Left renal pelvis (tissue), 4 donors: ENCODE data around the gene NLGN1. TPM values are rescaled to one million over a fixed set of nuclear protein-coding genes. Genes with fewer than 3 reads are reported as not detected.

ENCODE experiments used
- DNase-seq, 4 donors: peaks; one replicate each; pipeline ENCODE4 v3.0.0-alpha.2; 2013; ENCODE audit warnings: low read depth in 4 of 4, low spot score in 3 of 4
- polyA plus RNA-seq, 4 donors: library from polyadenylated mRNA; unstranded; fragments of 120-200 nt; gene quantifications; one replicate each; pipeline ENCODE4 v1.2.1, GENCODE V29; 2013; ENCODE audit not compliant: insufficient read length in 4 of 4

The NLGN1 gene
- polyA plus RNA-seq, 4 donors, result 1.4 to 5.3 (median 3.7) TPM

- DNase-seq, result no peak
Measured at GRCh38 chr3:173703771-173704170, 306.2 kb downstream of the NLGN1 start.

- DNase-seq, result no peak
Measured at GRCh38 chr3:173706630-173707029, 309.1 kb downstream of the NLGN1 start.

- DNase-seq, result no peak
Measured at GRCh38 chr3:173708191-173708590, 310.6 kb downstream of the NLGN1 start.

GRCh38 chr3:173709026-173709425, 311.5 kb downstream of the NLGN1 start:
- DNase-seq, result no peak

DNA sequence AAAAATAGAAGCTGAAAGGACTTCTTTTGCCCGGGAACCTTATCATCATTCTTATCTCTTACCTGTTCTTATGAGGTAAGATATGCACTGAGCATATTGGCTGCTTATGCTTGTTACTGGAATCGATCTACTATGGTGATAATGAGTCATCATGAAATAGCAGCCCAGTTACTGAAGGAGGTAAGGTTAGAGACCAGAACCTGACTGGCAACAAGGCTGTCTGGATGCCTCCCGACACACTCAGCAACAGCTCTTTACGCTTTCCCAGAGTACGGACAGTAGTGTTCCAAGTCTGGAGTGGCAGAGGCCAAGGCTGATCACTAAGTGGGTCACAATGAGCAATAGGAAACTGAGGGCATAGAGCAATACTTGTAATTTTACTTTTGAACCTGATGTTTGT, 314.1 kb downstream of the NLGN1 start:
- DNase-seq, result no peak

- DNase-seq, result no peak
Measured at GRCh38 chr3:173719585-173719984, 322.0 kb downstream of the NLGN1 start.

- no peak for DNase-seq
Measured at GRCh38 chr3:173725507-173725906, 328.0 kb downstream of the NLGN1 start.

DNA sequence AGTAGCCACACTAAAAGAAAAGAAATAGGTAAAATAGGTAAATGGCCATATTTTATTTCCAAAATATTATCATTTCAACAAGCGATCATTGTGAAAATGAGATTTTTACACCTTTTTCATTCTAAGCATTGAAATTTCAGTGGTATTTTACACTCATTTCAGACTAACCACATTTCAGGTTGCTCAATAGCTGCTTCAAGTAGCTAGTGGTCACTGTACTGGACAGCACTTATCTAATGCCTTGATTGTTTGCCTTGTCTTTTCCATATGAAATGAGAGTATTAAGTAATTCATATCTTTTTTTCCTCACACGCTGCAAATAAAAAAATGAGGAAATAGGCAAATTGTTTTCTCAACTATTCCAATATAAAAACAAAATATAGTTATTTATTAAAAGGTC, 332.8 kb downstream of the NLGN1 start:
- DNase-seq, result no peak

GRCh38 chr3:173732237-173732636, 334.7 kb downstream of the NLGN1 start:
- DNase-seq, result no peak

DNA sequence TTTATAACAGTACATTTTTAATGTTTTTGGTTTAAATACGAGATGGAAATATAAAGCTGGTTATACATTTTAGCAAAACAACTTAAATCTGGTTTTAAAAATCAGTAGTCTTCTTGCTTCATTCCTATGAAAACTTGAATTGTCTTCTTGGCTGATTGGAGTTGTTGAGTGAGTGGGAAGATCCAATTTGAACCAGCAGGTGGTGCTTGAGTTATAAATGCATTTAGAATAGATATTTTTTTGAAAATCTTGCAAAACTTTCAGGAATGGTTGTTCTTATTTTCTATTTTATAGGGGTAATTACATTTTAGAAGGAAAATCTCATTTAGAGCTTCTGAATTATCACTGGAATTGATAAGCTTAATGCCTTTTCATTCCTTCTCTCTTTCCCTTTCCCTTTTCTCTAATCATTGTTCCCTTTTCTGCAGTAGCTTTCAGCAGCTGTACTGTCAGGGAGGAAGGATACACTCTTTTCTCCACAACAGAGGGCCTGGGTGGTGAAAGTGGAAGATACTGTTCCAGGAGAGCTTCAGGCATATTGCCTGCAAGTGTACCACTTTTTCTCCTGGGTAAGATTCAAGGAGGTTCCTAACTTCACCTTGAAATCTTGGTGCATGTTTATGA, 335.6 kb downstream of the NLGN1 start:
- DNase-seq, result peak in 1 of 4 donors; percentile 24

DNA sequence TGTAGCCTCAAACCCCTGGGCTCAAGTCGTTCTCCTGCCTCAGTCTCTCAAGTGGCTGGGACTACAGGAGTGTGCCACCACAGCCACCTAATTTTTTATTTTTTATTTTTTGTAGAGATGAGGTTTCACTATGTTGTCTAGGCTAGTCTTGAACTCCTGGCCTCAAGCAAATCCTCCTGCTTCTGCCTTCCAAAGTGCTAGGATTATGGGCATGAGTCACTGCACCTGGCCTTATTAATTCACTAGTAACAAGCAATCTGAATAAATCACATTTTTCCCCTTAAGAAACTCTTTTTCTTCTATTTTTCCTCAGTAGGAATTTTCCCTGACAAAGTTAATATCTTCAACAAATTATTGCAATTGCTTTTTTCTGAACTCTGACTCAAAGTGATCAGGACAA, 336.9 kb downstream of the NLGN1 start:
- no peak for DNase-seq

DNA sequence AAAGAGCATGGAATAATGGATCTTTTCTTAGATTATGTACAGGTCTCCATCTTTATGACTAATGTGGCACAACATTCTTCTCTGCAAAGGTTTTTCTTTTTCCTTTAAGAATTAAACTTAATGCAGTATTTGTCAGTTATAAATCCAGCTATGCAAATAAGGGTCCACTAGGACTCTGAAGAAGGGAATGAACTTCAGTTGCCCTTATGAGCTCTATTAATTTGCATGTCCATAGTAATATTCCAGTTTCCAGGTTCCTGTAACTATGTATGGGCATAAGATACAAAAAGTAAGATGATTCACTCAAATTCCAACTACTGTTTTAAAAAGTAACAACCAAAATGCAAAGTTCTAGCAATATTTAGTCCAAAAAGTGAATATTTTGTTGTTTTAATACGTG, 337.4 kb downstream of the NLGN1 start:
- DNase-seq, result no peak

- no peak for DNase-seq
Measured at GRCh38 chr3:173735841-173736240, 338.3 kb downstream of the NLGN1 start.

GRCh38 chr3:173737167-173737808, 339.7 kb downstream of the NLGN1 start:
- no peak for DNase-seq

DNA sequence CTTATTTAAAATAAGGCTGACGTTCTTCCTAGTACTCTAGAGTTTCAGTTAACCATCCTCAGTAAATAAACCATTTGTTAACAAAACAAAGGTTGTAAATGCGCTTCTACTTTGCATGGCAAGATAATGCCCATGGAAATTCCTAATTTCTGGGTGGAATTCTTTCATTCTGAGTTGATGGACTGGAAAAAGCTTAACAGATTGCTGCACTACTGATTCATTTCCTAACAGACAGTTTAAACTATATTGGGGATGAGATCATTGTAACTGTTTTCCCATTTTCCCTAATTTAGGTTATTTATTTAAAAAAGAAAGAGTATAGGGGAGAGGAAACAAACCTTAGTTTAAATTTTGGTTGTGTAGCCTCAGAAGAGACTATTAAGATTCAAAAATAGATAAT, 342.2 kb downstream of the NLGN1 start:
- no peak for DNase-seq

- no peak for DNase-seq
Measured at GRCh38 chr3:173742491-173742890, 344.9 kb downstream of the NLGN1 start.

- no peak for DNase-seq
Measured at GRCh38 chr3:173743111-173743510, 345.6 kb downstream of the NLGN1 start.

DNA sequence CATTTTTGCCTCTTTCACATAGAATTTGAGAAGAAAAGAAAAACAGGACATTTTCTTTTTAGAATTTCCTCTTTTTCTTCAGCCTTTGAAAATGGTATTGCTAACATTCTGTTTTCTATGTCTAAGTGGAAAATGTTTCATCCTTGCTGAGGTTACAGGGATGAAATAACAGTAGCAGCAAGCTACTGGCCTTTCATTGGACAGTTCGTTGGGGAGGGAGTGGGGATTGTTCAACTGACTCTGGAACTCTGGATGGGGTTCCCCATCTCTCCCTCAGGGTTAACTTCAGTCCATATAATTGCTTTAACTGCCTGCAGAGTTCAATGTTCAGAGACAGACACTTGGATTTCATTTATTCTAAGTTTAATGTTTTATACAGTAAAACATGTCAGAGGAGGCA, 346.0 kb downstream of the NLGN1 start:
- no peak for DNase-seq

DNA sequence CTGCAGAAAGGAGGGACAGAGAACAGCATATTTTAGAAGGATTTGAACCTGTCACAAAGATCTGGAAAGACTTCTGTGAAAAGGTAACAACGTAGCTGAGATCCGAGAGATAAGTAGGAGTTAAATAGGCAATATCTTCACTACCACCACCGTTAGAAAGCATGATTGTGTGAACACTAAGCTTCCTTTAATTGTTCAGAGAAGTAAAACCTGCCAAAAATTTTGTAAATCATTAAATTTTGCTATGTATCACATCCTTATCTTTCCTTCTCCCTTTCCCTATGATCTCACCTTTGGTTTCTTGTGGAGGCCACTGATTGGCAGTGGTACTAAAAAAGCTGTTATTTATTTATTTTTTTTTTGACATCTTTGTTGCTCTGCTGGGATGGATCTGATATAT, 346.9 kb downstream of the NLGN1 start:
- no peak for DNase-seq

DNA sequence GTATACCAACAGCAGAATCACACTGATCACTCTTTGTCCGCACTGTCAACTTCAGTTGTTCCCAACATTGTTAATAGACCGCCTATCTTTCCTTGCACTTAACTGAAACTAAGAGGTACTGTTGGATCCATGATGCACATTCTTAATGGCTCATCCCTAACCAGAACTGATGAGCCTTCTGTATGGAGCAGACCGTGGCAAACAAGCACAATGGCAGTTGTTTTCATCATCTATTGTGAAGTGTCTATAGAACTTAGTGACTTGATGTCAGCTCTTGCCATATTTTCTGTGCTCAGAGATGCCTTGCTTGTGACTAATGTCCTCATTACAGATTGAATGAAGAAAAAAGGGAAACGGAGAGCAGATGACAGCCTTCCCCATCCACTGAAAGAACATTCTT, 347.4 kb downstream of the NLGN1 start:
- DNase-seq, result no peak

DNA sequence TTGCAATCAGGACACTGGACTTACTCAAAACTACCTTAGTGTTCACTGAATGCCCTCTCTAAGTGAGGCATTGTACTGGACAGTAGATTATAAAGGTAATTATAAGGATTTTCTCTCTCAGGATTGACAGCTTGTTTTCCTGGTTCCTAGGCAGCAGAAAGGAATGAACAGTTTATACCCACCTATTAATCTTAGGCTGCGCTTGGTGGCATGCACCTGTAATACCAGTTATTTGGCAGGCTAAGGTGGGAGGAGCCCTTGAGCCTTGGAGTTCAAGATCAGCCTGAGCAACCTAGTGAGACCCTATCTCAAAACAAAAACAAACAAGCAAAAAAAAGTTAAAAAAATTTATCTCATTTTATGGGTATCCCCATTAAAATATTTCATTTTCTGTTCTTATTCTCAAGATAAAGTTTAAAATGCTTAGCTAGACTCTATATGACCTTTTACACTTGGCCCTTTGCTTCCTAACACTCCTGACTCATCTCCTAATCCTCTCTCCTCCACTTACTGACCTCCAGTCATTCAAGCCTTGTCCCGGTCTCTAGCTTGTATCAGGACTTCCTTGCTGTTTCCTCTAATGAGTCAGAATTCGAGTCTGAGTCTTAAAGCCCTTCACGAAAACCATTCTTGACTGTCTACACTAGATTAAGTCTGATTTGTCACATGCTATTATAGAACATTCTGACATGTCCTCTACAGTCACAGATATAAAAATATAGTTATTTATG, 348.6 kb downstream of the NLGN1 start:
- DNase-seq, result no peak

GRCh38 chr3:173747427-173747826, 349.9 kb downstream of the NLGN1 start:
- no peak for DNase-seq
